HG02588 (cell line): ENCODE data around the gene KCNIP4.

Experiments used
- ATAC-seq: cut with Tn5 transposase; IDR thresholded peaks from one replicate; pipeline ENCODE4 v1.9.1; 2021; ENCODE audit warnings: mild to moderate bottlenecking, moderate library complexity; ENCODE audit not compliant: unreplicated experiment

KCNIP4 gene

DNA sequence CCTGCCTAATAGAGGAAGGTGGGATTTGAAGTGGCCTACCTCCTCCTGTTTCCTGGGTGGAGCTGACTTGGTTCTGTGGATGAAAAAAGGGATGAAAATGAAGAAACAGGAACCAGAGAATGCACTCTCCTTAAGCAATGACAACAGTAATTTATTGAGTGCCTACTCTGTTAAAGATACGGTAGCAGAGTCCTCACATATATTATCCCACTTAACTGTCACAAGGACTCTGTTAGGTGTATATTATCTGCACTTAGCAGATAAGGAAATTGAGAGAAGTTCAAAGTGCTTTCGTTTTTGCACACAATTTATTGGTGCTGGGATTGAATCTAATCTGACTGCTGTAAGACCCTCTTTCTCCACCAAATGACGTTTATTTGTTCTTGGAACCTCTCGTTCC lies 947.1 kb downstream of the KCNIP4 start:
- ATAC-seq = no peak

- ATAC-seq = no peak
Measured at GRCh38 chr4:20997886-20998285, 950.7 kb downstream of the KCNIP4 start.

DNA sequence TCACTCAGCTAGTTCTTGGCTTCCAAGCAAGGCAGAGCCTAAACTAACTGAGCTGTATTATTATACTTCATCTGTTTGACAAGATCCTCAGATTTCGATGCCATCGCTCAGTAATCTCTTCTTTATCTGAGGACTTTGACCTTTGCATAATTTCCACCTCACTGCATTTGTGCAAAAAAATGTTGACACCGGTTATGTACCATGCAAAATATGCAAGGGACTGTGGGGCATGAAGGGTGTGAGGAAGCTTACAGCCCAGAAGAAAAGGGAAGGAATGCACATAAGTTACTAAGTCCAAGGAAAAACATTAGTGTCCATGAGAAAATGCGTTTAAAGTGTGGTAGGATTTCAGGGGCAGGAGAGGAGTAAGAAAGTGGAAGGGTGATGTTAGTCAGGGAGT lies 953.0 kb downstream of the KCNIP4 start:
- ATAC-seq = no peak

DNA sequence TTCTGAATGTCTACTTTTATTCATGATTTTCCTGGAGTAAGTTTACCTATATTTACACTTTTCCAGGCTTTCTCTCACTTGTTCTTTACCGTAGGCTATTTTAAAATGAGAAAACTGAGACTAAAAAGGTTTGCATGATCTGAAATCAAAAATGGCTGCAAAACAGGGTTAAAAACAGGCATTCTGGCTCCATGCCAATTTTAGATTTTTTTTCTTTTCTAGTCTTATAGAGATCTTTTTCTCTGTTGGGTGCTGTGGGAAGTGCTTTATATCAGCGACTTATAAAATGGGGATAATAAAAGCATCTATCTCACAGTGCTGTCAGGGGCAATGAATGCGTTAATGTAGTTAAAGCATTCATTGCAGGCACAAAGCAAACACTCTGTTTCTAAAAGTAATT lies 953.6 kb downstream of the KCNIP4 start:
- ATAC-seq = no peak

GRCh38 chr4:20992002-20992401 lies 956.6 kb downstream of the KCNIP4 start:
- no peak for ATAC-seq

DNA sequence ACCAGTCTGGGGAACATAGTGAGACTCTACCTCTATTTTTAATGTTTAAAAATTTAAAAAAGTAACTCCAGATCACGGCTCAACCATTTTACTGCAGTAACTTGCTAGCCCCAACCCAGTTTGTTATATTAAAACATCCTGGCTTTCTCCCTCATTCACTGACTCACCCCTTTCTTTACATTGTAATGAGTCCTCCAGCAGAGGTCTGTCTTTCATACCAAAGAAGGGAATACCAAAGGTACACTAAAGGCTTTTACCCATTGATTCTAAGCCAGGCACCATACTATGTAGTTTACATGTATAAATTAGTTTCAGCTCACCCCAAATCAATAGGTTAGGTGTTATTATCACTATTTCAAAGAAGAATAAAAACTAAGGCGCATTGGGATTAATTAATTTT lies 961.4 kb downstream of the KCNIP4 start:
- no peak for ATAC-seq

DNA sequence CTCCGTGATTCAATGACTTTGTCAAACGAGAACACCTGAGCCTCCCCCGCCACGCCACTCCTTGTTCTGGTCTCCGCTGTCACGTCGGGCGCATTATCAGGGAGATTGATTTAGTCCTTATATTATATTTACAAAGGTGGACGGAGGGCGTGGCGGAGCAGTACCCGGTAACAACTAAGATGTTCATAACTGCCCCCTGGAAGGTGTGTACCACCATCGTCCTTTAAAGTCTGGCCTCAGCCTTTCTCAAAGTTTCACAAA lies 964.1 kb downstream of the KCNIP4 start:
- no peak for ATAC-seq

DNA sequence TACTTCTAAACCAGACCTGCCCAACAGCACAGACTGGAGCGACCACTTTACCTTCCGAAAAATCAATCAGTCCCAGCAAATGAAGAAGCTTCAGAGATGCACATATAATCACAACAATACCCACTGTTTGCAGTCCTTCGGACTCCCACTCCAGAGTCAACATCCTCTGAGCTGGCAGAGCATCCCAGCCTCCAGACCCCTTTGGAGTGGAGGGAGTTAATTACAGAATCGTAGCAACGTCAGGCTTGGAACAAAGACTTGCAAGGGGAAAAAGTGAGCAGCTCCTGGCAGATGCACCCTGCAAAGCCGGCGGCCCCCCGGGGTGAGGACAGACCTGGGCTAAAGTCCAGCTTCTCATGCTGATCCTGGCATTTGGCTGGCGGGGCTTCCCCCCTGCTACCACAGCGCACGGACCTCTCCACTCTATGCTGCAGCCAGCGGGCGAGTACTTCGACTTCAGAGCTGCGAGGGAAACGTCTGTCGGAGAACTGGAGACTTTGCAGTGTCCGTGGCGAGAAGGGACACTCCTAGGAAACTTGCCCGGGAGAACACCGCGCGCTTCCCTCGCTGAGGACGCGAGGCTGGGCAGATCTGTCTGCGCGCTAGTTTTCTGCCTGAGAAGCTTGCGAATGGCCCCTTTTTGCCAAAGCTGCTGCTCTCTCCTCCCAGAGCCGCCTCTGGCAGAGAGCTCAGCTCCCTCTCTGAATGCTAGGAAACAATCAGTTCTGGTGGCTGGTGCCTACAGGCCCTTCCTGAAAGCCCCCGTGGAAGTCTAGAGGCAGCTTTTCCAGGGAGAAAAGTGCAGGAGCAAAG lies 964.6 kb downstream of the KCNIP4 start:
- no peak for ATAC-seq

DNA sequence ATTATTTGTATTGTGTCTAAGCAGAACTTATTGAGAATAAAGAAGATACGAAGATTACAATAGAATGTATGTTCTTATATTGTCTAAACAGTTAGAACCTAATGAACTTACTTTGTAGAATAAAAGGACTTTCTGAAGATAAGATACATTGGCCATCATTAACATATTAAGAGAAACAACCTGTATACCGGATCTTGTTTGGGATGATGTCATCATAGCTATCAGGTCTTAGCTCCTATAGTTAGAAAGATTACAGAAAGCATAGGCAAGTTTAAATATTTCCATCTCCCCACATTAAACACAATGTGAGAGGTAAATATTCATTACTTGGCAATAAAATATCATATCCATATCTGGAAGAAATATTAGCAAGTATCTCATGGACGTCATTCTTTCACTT lies 966.0 kb downstream of the KCNIP4 start:
- ATAC-seq = no peak

- ATAC-seq = no peak
Measured at GRCh38 chr4:20960291-20960690, 988.3 kb downstream of the KCNIP4 start.

DNA sequence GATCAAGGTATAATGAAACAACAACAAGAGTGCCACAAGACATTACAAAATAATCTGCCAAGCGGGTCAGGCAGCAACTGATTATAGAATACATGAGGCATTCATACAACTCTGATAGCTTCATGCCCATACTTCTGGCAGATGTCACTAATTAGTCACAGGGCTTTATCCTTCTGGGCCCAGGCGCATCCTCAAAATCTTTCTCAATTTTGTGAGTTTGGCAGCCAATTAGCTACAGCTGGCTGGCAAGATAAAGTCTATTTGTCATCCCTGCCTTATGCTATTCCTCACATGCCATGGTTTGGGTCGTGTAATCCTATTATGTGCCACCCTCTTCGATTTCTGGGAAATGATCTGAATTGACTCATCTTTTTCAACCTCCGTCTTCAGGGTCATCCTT lies 994.0 kb downstream of the KCNIP4 start:
- no peak for ATAC-seq

DNA sequence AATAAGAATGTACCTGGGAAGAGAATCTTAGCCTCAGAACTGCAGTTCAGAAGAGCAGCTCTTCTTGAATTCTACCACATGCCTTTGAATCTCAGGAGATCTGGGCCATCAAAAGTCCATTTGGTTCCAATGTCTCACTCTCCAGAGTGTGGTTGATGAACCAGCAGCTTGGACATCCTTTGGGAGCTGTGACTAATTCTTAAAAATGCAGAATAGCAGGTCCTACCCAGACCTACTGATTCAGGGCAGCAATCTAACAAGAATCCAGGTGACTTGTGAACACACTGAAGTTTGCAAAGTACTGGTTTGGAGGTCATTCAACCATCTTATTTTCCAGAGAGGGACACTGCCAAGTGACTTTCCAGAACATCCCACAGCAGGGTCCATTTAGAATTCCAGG lies 1003.6 kb downstream of the KCNIP4 start:
- ATAC-seq = no peak

- ATAC-seq = no peak
Measured at GRCh38 chr4:20944451-20944850, 1004.1 kb downstream of the KCNIP4 start.

DNA sequence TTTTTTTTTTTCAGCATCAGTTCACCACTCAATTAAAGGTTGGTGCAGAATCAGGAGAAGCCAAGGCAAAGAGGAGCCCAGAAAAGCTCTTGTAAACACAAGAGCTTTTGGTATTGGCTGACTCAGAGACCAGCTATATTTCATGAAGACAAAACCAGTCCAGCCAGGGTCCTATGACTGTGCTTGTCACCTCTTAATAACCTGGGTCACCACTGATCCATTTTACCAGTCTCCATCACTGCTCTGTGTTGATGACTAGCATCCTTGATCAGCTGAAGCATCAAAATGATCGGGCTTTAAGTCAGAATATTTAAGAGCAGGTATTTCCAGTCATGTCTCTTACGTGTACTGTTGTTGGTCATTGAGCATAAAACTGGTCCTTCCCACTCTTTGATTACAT lies 1010.4 kb downstream of the KCNIP4 start:
- ATAC-seq = no peak

GRCh38 chr4:20926529-20926928 lies 1022.0 kb downstream of the KCNIP4 start:
- no peak for ATAC-seq

DNA sequence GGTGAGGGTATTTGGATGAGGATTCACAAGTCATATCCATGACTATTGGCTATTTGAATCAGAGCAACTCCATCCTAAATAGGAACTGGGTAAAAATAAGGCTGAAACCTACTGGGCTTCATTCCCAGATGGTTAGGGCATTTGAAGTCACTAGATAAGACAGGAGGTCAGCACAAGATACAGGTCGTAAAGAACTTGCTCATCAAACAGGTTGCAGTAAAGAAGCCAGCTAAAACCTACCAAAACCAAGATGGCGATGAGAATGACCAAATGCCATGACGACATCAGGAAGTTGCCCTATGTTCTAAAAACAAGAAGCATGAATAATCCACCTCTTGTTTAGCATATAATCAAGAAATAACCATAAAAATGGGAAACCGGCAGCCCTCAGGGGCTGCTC lies 1023.4 kb downstream of the KCNIP4 start:
- ATAC-seq = no peak

DNA sequence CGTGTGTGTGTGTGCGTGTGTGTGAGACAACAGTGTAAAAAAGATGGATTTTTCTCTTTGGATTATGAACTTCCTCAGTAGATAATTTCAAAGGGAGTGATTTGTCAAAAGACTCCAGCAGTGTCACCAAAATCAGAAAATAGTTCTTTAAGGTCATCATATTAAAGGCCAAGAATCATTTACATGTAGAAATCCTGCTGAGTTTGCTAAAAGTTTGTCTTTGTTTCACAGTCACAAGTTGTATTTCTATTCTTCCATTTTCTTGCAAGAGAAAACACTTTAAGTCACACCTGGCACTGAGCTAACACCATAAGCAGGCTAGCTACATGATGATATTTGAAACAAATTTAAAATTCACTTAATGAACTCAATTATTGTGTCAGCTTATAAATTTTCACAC lies 1025.6 kb downstream of the KCNIP4 start:
- no peak for ATAC-seq

DNA sequence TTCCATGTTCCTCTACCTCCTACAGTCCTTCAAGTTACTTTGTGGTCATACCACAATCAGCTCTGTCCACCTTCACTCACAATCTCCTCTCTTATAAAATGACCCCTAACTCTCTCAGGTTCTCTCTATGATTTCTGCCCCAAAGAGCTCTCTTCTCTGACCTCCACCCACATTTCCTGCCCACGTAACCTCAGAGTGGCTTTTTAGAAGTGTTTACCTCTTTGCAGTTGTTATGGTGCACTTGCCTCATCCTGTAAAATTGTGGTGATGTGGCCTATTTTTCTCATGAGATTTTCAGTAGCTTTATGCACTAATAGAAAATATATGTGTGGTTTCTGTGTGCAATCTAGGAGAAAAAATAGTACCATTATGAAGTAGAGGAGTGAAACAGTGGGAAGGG lies 1032.5 kb downstream of the KCNIP4 start:
- ATAC-seq = no peak

GRCh38 chr4:20904966-20905365 lies 1043.6 kb downstream of the KCNIP4 start:
- no peak for ATAC-seq

GRCh38 chr4:20901851-20902250 lies 1046.7 kb downstream of the KCNIP4 start:
- ATAC-seq = no peak

DNA sequence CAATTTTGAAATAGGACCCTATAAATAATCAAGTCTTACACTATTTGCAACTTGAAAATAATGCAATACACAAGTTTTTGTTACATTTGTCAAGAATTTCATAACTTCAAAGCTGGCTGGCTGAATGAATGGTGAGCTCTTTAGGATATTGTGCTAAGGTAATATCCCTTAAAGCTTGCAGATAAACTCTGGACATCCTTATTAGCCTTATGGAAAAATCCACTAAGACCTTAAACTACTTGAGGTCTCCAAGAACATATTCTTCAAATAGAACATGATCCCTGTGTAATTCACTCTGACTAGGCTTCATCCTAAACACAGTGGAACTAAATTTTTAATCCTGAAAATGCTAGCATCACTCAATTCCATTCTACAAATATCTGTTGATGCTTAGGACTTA lies 1049.0 kb downstream of the KCNIP4 start:
- ATAC-seq = no peak

- no peak for ATAC-seq
Measured at GRCh38 chr4:20895988-20896387, 1052.6 kb downstream of the KCNIP4 start.

DNA sequence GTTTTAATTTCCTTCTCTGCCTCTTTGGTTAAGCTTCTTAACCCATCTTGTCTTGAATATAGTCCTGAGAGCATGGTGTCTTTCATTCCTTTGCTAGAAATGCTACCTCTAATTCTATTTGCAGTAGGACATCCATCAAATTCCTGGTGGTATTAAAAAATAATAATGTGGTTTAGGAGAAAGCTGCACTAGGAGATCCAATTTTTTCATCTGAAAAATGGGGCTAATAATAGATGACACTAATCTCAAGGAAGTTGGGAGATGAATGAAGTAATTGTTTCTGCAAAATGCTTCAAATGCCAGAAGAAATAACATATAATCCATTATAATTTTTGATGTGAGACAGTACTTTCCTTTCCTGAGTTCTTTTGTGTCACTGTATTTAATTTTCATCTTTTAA lies 1053.4 kb downstream of the KCNIP4 start:
- ATAC-seq = no peak
